ENCODE data around the gene ABCB6.

DNA sequence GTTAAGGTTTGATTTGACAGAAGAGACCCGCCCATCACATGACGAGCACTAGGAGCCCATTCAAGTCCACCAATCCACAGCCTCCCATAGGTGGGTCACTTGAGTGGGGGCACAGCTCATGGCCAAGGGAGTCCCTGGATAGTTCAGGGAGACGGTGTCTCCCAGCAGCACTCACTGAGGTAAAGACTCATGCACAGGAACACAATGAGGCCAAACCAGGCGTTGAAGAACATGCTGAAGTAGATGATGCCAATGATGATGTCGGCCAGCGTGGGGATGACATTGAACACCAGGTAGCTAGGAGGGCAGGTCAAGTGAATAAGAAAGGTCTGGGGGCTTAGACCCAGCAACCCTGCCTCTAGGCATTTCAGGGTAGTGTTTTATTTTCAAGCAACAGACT is 4.0 kb downstream of the ABCB6 start:
- TF ChIP-seq, protein P1, sequence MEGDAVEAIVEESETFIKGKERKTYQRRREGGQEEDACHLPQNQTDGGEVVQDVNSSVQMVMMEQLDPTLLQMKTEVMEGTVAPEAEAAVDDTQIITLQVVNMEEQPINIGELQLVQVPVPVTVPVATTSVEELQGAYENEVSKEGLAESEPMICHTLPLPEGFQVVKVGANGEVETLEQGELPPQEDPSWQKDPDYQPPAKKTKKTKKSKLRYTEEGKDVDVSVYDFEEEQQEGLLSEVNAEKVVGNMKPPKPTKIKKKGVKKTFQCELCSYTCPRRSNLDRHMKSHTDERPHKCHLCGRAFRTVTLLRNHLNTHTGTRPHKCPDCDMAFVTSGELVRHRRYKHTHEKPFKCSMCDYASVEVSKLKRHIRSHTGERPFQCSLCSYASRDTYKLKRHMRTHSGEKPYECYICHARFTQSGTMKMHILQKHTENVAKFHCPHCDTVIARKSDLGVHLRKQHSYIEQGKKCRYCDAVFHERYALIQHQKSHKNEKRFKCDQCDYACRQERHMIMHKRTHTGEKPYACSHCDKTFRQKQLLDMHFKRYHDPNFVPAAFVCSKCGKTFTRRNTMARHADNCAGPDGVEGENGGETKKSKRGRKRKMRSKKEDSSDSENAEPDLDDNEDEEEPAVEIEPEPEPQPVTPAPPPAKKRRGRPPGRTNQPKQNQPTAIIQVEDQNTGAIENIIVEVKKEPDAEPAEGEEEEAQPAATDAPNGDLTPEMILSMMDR (IDR thresholded peaks at IDR 0.05; ENCODE audit: poor library complexity), result no peak
- TF ChIP-seq EZH2 (IDR thresholded peaks at IDR 0.05; ENCODE audit: borderline replicate concordance) (no peak), EZH2phosphoT487 (IDR thresholded peaks at IDR 0.05; ENCODE audit: low read depth, severe bottlenecking, unreplicated experiment) (no peak)

Data from hepatocyte (in vitro differentiated cells).